GM18511 (cell line): ENCODE measurements around the gene BIRC2.

Experiments used
- ATAC-seq: cut with Tn5 transposase; IDR thresholded peaks from one replicate; pipeline ENCODE4 v1.9.1; 2021; ENCODE audit warnings: mild to moderate bottlenecking, moderate library complexity; ENCODE audit not compliant: unreplicated experiment

The BIRC2 gene

DNA sequence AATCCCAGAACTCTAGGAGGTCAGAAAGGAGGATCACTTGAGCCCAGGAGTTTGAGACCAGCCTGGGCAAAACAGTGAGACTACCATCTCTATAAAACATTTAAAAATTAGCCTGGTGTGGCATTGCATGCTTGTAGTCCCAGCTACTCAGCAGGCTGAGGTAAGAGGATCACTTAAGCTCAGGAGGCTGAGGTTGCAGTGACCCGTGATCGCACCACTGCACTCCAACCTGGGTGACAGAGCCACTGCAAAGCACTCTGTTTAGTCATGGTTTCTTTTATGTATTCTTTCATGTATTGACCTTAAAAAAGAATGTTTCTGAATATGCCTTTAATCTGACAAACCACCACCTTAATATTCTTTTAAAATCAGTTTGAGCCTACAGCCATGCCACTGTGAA is 52.2 kb downstream of the BIRC2 start:
- no peak for ATAC-seq

GRCh38 chr11:102400603-102401002 is 53.6 kb downstream of the BIRC2 start:
- ATAC-seq, result no peak

- ATAC-seq, result no peak
Observed at GRCh38 chr11:102401905-102402304, 54.9 kb downstream of the BIRC2 start.

- no peak for ATAC-seq
Observed at GRCh38 chr11:102402548-102402947, 55.5 kb downstream of the BIRC2 start.

DNA sequence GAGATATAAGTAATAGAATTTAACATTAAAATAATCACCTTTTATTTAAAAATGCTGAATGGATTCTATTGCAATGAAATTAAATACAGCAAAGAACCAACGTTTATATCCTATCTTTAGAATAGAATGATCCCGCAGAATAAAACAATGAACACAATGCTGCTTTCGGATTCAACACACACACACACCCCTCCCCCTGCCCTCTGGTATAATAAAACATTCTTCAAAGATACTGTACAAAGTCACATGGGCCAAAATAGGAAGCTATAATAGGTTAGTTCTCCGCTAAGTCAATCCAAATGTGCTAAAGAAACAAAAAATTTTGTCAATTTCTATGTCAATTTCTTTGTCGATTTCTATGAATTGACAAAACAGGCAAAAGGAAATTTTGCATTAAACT is 58.5 kb downstream of the BIRC2 start:
- no peak for ATAC-seq

- no peak for ATAC-seq
Observed at GRCh38 chr11:102406099-102406498, 59.1 kb downstream of the BIRC2 start.

GRCh38 chr11:102407901-102408300 is 60.9 kb downstream of the BIRC2 start:
- no peak for ATAC-seq

DNA sequence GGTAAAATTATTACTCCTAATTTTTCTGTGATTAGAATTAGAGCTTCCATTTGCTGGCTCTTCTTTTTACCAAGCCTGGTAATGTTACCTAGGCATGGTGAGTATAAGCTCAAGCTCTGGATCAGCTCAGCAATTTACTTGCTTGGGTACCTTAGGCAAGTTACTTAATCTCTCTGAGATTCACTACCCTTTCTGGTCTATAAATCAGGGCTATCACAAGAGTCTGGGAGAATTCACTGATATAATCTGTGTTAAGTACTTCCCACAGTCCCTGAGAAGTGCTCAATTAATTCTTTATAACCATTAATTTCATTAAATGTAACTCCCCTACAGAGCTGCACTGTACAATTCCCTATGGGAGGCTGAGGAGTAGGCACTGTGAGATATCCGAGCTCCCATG is 61.3 kb downstream of the BIRC2 start:
- no peak for ATAC-seq

- no peak for ATAC-seq
Observed at GRCh38 chr11:102410382-102410784, 63.4 kb downstream of the BIRC2 start.

GRCh38 chr11:102411142-102411541 is 64.1 kb downstream of the BIRC2 start:
- no peak for ATAC-seq

DNA sequence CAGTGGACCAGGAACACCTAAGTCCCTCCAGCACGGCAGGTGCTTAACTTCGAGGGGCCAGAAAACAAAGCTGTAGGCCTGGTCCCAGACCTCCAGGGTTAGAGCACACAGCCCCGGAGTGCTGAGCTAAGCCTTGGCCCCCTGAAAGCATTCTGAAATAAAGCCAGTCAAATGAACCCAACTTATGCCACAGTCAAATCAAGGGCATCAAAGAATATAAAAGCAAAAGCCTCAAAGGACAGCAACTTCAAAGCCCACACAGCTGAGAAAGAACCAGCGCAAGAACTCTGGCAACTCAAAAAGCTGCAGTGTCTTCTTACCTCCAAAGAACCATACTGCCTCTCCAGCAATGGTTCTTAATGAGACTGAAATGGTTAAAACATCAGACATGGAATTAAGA is 66.5 kb downstream of the BIRC2 start:
- ATAC-seq, result no peak

DNA sequence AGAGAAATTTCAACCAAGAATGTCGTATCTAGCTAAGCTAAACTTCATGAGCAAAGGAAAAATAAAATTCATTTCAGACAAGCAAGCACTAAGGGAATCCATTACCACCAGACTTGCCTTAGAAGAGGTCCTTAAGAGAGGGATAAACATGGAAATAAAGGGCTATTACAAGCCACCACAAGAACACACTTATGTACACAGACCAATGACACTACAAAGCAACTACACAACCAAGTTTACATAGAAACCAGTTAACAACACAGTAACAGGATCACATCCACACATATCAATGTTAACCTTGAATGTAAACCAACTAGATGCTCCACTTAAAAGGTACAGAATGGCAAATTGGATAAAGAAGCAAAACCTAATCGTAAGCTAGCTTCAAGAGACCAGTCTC is 67.5 kb downstream of the BIRC2 start:
- ATAC-seq, result no peak

- ATAC-seq, result no peak
Observed at GRCh38 chr11:102415304-102415916, 68.4 kb downstream of the BIRC2 start.

DNA sequence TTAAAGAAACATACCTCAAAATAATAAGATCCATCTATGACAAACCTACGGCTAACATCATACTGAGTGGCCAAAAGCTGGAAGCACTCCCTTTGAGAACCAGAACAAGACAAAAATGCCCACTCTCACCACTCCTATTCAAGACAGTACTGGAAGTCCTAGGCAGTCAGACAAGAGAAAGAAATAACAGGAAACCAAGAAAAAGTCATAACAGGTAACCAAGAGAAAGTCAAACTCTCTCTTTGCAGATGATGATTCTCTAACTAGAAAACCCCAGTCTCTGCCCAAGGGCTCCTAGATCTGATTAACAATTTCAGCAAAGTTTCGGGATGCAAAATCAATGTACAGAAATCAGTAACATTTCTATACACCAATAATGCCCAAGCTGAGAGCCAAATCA is 70.0 kb downstream of the BIRC2 start:
- no peak for ATAC-seq

GRCh38 chr11:102419181-102419580 is 72.2 kb downstream of the BIRC2 start:
- no peak for ATAC-seq

GRCh38 chr11:102420547-102420946 is 73.5 kb downstream of the BIRC2 start:
- peak; percentile 92 for ATAC-seq

DNA sequence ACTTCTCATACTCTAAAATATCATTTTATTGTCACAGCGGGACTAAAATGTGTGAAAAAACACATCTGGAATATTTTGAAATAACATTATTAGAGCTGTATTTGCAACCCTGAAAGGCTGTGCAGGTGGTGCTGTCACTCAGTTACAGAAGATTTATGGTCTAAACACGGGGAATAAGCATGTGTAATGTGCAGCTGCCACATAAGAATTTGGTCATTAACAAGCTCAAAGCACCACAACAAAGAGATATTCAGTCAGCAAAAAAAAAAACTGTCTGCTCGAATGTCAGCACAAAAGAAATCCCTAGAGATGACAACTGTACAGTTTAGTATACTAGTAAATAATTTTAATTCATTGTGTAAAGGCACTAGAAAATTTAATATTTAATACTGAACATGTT is 74.2 kb downstream of the BIRC2 start:
- no peak for ATAC-seq

GRCh38 chr11:102422817-102423712 is 76.1 kb downstream of the BIRC2 start:
- no peak for ATAC-seq

GRCh38 chr11:102423936-102424335 is 76.9 kb downstream of the BIRC2 start:
- ATAC-seq, result no peak

DNA sequence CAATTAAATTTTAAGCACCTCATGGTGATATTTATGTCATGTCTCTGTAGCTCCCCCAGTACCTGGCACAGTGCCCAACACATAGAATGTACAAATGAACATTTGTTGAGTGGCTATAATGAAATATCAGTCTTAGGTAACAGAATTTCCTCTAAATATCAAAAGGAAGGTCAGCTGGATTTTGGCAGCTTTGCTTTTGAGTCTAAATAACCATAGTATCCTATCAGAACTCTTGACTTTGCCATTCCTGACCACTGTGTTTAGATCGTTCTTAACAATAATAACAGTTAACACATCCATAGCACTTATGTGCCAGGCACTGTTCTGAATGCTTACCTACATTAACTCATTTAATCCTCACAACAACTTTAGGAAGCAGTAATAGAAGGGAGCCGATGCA is 79.0 kb downstream of the BIRC2 start:
- no peak for ATAC-seq

DNA sequence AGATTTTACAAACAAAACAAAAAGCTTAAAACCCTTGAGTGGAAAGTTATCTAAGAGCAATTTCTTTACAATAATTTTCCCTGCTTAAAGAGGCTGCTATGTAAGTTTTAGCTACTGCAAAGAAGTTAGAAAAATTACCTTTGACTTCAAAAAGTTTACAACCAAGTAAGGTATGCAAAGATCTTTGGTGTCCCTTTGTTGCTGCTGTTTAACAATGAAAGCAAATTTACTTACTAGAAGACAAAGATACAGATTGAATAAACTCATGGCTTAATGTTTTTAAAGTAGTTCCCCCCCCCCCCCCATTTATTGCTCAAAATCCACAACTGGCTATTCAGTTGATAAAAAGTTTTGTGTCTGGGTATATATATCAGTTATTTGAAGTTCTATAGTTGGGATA is 79.6 kb downstream of the BIRC2 start:
- ATAC-seq, result no peak

- no peak for ATAC-seq
Observed at GRCh38 chr11:102427068-102427467, 80.1 kb downstream of the BIRC2 start.
